HG03439 (cell line): ENCODE data around the gene GOLGA3.
"Not testable (repeated sequence)": the region's sequence is repeated elsewhere in the genome, so short reads cannot be mapped to it uniquely, and the experiment has no call there.

Experiments
- ATAC-seq: cut with Tn5 transposase; IDR thresholded peaks from one replicate; pipeline ENCODE4 v1.9.1; 2021; ENCODE audit warnings: mild to moderate bottlenecking, moderate library complexity; ENCODE audit not compliant: unreplicated experiment

The GOLGA3 gene

GRCh38 chr12:132779781-132780353 is 48.8 kb downstream of the GOLGA3 start:
- ATAC-seq, result no peak

- ATAC-seq, result no peak
These were observed 51.1 kb downstream of the GOLGA3 start for GRCh38 chr12:132777614-132778013.

- ATAC-seq, result no peak
These were observed 51.7 kb downstream of the GOLGA3 start for GRCh38 chr12:132776816-132777568.

- ATAC-seq, result not testable (repeated sequence)
These were observed 52.4 kb downstream of the GOLGA3 start for GRCh38 chr12:132776230-132776625.

GRCh38 chr12:132775502-132776229 is 53.0 kb downstream of the GOLGA3 start:
- no peak for ATAC-seq

- ATAC-seq, result no peak
These were observed 53.9 kb downstream of the GOLGA3 start for GRCh38 chr12:132774646-132775275.

- no peak for ATAC-seq
These were observed 54.5 kb downstream of the GOLGA3 start for GRCh38 chr12:132774159-132774558.

- no peak for ATAC-seq
These were observed 55.4 kb downstream of the GOLGA3 start for GRCh38 chr12:132773077-132773955.

GRCh38 chr12:132772606-132773005 is 56.1 kb downstream of the GOLGA3 start:
- ATAC-seq, result no peak

GRCh38 chr12:132771126-132771838 is 57.4 kb downstream of the GOLGA3 start:
- ATAC-seq, result no peak

- ATAC-seq, result no peak
These were observed 62.1 kb downstream of the GOLGA3 start for GRCh38 chr12:132766380-132767085.

GRCh38 chr12:132765361-132765760 is 63.3 kb downstream of the GOLGA3 start:
- ATAC-seq, result no peak

- no peak for ATAC-seq
These were observed 64.4 kb downstream of the GOLGA3 start for GRCh38 chr12:132764231-132764630.

- ATAC-seq, result peak; percentile 71
These were observed 66.6 kb downstream of the GOLGA3 start for GRCh38 chr12:132761921-132762583.

- peak; percentile 29 for ATAC-seq
These were observed 67.4 kb downstream of the GOLGA3 start, which contains the start of gene ANKLE2 for GRCh38 chr12:132761032-132761920. ANKLE2 (minus strand) TSS chr12:132761832; CDS start chr12:132761798, 34 bp downstream.

- ATAC-seq, result no peak
These were observed 69.3 kb downstream of the GOLGA3 start for GRCh38 chr12:132759359-132759758.

GRCh38 chr12:132758825-132759224 is 69.8 kb downstream of the GOLGA3 start:
- ATAC-seq, result not testable (repeated sequence)
